CD4-positive, alpha-beta T cell treated with Interferon alpha-2 for 1 hour (primary cell): Measurements from ENCODE around the gene RAP1GAP.

Experiments
- DNase-seq, 2 donors: peaks; one replicate each; pipeline ENCODE4 v3.0.0-alpha.2; 2020 to 2022

RAP1GAP gene

DNA sequence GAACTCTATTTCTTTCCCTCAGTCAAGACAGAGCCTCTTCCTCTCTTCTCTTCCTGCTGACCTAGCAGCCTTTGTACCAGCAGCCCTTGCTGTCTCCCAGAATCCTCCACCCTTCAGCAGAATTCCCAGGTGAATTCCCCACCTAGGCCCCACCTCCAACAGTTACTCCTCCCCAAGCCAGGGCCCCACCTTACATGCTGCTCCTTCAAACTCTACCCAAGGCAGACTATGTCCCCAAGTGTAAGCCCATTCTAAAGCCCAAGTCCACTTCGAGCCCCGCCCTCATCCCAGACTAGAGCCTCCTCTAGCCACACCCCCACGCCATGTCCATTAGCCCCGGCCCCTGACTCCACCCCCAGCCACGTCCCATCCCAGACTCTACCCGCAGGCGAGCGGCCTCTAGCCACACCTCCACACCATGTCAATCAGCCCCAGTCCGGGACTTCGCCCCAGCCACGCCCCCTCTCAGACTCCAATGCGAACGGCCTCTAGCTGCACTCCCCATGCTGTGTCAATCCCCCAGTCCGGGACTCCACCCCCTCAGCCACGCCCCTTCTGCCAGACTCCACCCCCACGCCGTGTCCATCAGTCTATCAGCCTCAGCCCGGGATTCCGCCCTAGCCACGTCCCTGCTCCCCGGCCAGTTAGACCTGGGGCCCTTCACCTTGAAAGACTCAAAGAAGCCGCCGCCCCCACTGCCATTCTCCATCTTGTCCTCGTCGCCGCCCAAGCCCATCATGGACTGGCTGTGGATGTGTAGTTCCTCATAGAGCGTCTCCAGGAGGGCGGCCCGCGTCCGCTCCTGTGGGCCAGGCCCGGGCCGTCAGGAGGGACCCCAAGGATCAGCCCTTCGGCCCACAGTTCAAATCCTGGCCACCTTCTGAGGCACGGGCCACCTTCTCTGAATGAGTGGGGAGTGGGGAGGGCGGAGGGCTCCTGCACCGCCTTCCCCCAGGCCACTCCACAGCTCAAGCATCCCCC is 61.3 kb downstream of the RAP1GAP start:
- DNase-seq: peak; percentile 37 to 53

DNA sequence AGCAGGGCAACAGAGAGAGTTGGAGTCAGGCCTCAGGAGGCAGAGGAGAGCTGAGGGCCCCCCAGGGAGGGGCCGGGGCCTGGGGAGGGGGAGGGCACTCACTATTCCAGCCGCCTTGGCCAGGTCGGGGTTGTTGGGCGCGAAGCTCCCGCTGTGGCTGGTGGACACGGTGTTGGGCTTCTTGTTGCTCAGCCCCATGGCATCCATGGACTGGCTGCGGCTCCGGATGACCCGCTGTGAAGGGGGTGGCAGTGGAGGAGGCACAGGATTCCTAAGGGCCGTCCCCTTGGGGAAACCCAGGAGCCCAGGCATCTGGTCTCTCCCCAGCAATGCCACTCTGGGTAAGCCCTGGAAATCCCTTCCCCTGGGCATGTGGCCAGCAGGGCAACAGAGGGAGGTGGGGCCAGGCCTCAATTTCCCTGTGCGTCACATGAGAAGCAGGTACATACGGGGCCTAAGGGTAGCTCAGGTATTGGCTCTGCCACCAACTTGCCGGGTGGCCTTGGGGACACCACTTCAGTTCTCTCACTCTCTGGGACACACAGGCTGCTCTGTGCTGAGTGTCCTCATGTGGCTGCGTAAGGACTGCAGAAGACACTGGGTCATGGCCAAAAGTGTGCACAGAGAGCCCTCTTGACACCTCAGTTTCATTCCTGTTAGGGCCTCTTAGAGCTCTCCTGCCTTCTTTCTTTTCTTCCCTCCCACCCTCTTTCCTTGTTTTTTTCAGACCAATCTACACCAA is 63.0 kb downstream of the RAP1GAP start:
- DNase-seq: no peak

DNA sequence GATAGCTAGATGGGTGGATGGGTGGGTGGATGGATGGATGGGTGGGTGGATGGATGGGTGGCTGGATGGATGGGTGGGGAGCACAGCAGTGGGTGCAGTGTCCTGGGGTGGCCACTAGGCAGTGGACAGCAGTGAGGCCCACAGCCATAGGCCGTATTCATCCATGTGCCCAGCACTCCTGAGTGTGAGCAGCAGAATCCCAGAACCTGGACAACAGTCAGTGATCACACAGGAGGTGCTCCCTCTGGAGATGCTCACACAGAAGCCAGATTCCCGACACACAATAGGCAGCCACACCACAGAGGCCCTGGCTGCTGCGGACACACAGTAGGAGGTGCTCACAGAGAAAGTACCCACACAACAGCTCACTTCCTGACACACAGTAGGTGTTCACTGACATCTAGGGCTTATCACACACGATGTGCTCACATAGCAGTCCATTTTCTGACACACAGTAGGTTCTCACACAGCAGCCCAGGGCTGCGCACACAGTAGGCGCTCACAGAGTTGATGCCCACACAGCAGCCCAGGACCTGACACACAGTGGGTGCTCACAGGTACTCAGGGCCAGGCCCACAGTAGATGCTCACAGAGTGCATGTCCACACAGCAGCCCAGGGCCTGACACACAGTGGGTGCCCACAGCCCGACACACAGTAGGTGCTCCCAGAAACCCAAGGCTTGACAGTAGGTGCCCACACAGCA is 64.0 kb downstream of the RAP1GAP start:
- no peak for DNase-seq

GRCh38 chr1:21604208-21604957 is 64.8 kb downstream of the RAP1GAP start:
- no peak for DNase-seq

DNA sequence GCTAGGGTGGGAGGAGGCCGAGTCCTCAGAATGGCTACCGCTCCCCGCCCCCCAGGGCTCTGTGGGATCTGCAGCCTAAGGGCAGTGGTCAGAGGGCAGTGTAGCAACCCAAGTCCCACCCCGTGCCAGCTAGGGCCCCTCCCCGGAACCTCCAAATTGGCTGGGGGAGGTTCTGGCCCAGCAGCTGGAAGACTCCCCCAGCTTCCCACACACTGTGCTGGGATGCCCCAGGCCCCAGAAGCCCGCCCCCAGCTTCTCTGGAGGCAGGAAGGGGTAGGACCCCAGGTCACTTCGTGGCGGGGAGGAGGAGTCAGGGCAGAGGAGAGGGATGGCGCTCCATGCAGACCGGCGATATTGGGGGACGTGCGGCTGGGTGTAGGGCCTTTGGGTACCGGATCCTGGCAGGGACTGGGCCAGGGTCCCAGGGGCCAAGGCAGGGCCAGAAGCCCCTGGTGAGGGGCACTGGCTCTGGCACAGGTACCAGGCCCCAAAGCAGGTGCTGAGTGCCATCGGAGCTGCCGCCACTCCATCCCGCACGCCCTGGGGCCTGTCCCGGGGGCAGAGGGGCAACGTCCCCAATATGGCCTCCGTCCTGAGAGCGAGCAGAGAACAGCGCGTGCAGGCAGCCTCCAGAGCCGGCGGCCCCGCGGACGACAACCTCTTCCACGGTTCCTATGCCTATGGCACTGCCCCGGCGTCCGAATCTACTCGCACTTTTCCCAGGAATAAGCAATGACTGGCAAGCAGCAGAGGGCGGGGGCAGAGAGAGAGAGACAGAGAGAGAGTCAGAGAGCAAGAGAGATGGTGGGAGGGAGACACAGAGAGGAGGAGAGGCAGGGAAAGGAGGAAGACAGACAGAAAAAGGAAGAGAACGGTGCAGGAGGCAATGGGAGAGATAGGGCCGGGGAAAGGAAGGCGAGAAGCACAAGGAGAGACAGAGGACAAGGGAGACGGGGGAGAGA is 65.7 kb downstream of the RAP1GAP start:
- DNase-seq: no peak

GRCh38 chr1:21601278-21602048 is 67.7 kb downstream of the RAP1GAP start:
- no peak for DNase-seq

DNA sequence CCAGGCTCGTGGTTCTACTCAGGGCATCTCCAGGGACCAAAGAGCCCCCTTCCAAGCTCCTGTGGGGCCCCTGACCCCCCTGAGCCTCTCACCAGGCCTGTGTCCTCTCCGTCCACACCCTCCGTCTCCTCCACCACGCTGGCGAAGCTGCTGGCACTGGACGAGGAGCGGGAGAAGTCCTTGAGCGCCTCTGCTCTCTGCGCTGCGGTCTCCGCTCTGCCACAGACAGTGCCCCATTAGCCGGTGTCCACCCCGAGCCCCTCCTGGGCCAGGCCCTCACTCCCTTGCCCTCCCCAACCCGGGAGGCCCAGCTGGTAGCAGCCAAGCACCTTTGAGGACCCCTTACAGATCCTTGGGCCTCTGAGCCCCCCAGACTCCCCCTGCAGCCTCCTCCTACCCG is 69.8 kb downstream of the RAP1GAP start:
- no peak for DNase-seq

GRCh38 chr1:21598904-21599303 is 70.3 kb downstream of the RAP1GAP start:
- no peak for DNase-seq

- DNase-seq: no peak
Observed at GRCh38 chr1:21598417-21598816, 70.7 kb downstream of the RAP1GAP start.

DNA sequence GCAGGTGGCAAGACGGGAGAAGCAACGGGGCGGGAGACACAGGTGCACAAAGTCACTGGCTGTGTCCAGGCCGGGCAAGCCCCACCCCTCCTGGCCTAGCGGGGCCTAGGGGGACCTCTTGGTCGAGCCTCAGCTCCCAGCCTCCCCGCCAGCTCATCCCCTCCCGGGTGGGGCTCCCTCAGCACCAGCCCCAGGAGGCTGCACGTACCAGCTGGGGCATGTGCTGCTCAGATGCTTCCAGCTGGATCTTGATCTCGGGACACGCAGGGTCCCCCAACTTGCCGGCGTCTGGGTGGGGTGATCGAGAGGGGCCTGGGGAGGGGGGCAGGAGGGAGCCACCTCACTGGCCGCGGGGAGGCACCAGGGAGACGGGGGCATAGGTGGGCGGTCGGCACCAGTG is 71.4 kb downstream of the RAP1GAP start:
- DNase-seq: no peak

GRCh38 chr1:21596628-21597027 is 72.5 kb downstream of the RAP1GAP start:
- DNase-seq: no peak

DNA sequence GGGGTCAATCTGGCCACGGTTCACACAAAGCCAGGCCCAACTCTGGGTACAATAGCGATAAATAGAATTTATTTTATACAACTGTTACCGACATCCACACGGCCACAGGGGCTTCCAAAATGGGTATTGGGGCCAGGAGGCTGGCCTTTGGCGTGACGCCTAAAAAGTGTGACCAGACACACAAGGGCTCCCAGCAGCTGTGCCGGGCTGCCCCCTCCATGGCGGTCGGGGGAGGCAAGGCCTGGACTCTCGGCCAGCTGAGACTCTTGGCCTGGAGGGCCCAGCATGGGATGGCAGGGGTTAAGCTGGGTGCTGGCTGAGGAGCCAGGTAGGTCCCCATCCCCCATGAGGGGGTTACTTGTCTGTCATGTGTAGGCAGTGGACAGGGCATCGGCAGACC is 73.0 kb downstream of the RAP1GAP start:
- DNase-seq: no peak

GRCh38 chr1:21594935-21595897 is 73.9 kb downstream of the RAP1GAP start:
- DNase-seq: peak; percentile 22 to 35

- no peak for DNase-seq
Observed at GRCh38 chr1:21594501-21594900, 74.7 kb downstream of the RAP1GAP start.

DNA sequence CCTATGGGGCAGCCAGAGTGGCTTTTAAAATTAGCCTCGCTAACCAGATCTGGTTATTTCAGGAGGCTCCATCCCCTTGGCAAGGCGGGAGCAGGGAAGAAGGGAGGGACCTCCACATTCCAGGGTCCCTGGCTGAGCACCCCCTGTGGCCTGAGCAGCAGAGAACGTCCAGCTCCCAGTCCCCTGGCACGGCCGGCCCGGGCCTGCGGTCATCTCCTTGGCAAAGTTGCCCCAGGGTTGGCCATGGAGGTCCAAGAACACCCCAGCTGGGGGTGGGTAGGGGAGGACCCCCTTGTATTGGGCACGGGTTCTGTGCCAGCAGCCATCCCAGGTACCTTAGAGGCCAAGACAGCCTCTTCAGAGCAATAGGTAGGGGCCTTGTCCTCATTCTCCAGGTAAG is 75.9 kb downstream of the RAP1GAP start:
- no peak for DNase-seq

DNA sequence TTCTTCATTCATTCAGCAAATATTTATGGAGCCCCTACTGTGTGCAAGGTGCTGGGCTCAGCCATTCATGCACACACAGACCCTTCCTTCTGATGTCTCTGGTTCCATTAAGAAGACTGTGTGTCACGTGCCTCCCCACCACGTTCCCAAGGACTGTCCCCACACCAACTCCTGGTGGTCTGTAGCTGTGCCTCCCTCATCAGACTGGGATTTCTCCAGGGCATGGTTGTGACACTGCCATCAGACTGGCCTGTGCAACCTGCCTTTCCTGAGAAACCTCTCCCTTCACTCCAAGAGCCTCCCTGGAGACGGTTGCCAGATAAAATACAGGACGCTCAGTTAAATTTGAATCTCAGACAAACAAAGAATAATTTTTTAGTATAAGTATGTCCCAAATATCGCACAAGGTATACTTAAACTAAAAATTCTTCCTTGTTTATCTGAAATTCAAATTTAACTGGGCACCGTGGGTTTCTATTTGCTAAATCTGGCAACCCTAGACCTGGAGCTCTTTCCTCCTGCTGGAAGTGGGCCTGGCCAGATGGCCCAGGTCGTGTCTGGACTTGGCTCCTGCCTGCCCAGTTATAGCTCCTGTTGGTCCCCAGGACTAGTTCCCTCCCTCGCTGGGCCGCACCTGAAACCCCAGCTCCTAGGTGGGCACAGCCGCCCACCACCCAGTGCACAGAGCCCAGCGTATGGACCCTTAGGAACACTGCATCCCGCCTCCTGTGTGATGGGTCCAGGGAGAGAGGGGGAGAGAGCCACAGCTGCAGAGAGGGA is 76.9 kb downstream of the RAP1GAP start:
- DNase-seq: no peak

GRCh38 chr1:21590934-21591333 is 78.2 kb downstream of the RAP1GAP start:
- no peak for DNase-seq

DNA sequence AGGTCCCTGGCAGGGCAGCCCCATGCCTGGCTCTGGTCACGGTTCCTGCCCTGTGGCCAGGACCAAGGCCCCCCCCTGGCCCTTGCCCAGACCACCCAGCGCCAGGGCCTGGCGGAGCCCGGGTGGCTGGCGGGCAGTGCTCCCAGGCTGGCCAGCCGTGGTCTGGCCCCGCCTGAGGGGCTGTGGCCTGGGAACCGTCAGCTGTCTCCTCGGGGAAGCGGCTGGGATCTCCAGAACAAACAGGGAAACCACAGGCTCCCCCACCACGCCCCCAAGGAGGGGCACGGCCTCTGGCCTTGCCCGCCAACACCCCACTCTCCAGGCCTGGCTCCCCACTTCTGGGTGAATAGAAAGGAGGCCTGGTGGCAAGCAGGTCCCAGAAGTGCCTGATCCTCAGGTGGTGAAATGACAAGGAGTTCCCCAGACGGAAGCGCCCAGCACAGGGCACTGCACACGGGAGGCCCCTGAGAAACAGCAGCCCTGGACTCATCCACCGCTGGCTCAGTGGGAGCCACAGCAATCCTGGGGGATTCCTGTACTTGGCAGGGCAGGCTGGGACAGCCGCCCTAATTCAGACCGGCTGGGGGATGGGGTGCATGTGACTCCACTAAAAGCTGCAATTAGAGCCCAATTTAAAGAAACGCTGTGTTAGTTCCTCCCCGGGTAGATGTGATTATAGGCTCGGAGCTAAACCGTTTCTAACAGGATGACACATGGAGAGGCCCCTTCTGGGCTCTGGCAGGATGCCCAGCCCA is 78.9 kb downstream of the RAP1GAP start:
- no peak for DNase-seq
